Stromal cell of bone marrow (primary cell): ENCODE results near the gene GPHA2.

Experiments used
- DNase-seq: peaks from one replicate; pipeline ENCODE4 v3.0.0-alpha.2; 2012; ENCODE audit warnings: low read depth

GPHA2 gene

GRCh38 chr11:64910451-64911093 is 25.1 kb downstream of the GPHA2 start:
- DNase-seq: no peak

- no peak for DNase-seq
Observed at GRCh38 chr11:64909653-64910343, 25.9 kb downstream of the GPHA2 start.

GRCh38 chr11:64908766-64909165 is 26.9 kb downstream of the GPHA2 start:
- DNase-seq: no peak

GRCh38 chr11:64906314-64906635 is 29.4 kb downstream of the GPHA2 start:
- DNase-seq: no peak

- no peak for DNase-seq
Observed at GRCh38 chr11:64905516-64906313, 30.0 kb downstream of the GPHA2 start.

GRCh38 chr11:64903291-64903833 is 32.3 kb downstream of the GPHA2 start:
- DNase-seq: no peak

GRCh38 chr11:64902102-64902900 is 33.4 kb downstream of the GPHA2 start:
- no peak for DNase-seq

GRCh38 chr11:64900774-64901173 is 34.9 kb downstream of the GPHA2 start:
- no peak for DNase-seq

GRCh38 chr11:64900263-64900678 is 35.4 kb downstream of the GPHA2 start:
- no peak for DNase-seq

- DNase-seq: no peak
Observed at GRCh38 chr11:64898541-64898940, 37.2 kb downstream of the GPHA2 start.

GRCh38 chr11:64898076-64898445 is 37.6 kb downstream of the GPHA2 start:
- DNase-seq: no peak

GRCh38 chr11:64897381-64898075 is 38.2 kb downstream of the GPHA2 start:
- DNase-seq: no peak

- DNase-seq: no peak
Observed at GRCh38 chr11:64896448-64897022, 39.2 kb downstream of the GPHA2 start.

- DNase-seq: no peak
Observed at GRCh38 chr11:64894812-64895452, 40.8 kb downstream of the GPHA2 start.

GRCh38 chr11:64894070-64894811 is 41.5 kb downstream of the GPHA2 start:
- no peak for DNase-seq

- no peak for DNase-seq
Observed at GRCh38 chr11:64893194-64894069, 42.3 kb downstream of the GPHA2 start.

GRCh38 chr11:64892838-64893193 is 42.9 kb downstream of the GPHA2 start:
- DNase-seq: no peak

GRCh38 chr11:64892411-64892831 is 43.3 kb downstream of the GPHA2 start:
- DNase-seq: no peak

GRCh38 chr11:64891880-64892279 is 43.8 kb downstream of the GPHA2 start:
- DNase-seq: no peak
